DND-41 (cell line): Measurements from ENCODE around the gene RIN1.

Source experiments
- ATAC-seq: fragments of 200-7000 bp; cut with Tn5 transposase; 3 replicates; pipeline ENCODE4 v1.9.1; 2021; ENCODE audit warnings: low read depth; ENCODE audit not compliant: insufficient read depth
- DNase-seq: peaks from one replicate; pipeline ENCODE4 v3.0.0-alpha.2; 2020
- H2AFZ ChIP-seq: 2 replicates; pipeline ENCODE4 v1.6.0; 2012; ENCODE audit warnings: low read depth, low read length
- H3K27ac ChIP-seq: 2 replicates; pipeline ENCODE4 v1.5.1; 2012; ENCODE audit warnings: low read length, inconsistent platforms
- H3K27me3 ChIP-seq: fragments of 200-600 bp; sonication (generic); 2 replicates; pipeline ENCODE4 v1.6.0; 2012; ENCODE audit warnings: low read length, mild to moderate bottlenecking, inconsistent platforms; ENCODE audit not compliant: insufficient read depth, poor library complexity
- H3K36me3 ChIP-seq: 2 replicates; pipeline ENCODE4 v1.5.1; 2012; ENCODE audit warnings: low read length, inconsistent platforms; ENCODE audit not compliant: insufficient read depth
- H3K4me1 ChIP-seq: 2 replicates; pipeline ENCODE4 v1.5.1; 2012; ENCODE audit warnings: mild to moderate bottlenecking, low read length; ENCODE audit not compliant: insufficient read depth
- H3K4me2 ChIP-seq: 2 replicates; pipeline ENCODE4 v1.6.0; 2012; ENCODE audit warnings: mild to moderate bottlenecking, moderate library complexity, low read length, inconsistent platforms; ENCODE audit not compliant: insufficient read depth
- H3K4me3 ChIP-seq, 2 experiments: fragments of 200-600 bp in 1 of 2; shearing (Covaris generic) in 1 of 2; 2 replicates each; pipeline ENCODE4 v1.5.1; 2012 to 2016; ENCODE audit warnings: inconsistent platforms in 2 of 2, low read length in 2 of 2, mild to moderate bottlenecking in 2 of 2, low read depth in 1 of 2, moderate library complexity in 1 of 2
- H3K79me2 ChIP-seq: 2 replicates; pipeline ENCODE4 v1.6.0; 2012; ENCODE audit warnings: low read length, inconsistent platforms; ENCODE audit not compliant: insufficient read depth
- H3K9ac ChIP-seq: 2 replicates; pipeline ENCODE4 v1.6.0; 2012; ENCODE audit warnings: low read depth, mild to moderate bottlenecking, inconsistent platforms, low read length, moderate library complexity
- H3K9me3 ChIP-seq: 2 replicates; pipeline ENCODE4 v1.5.1; 2012; ENCODE audit warnings: low read length, moderate library complexity, mild to moderate bottlenecking, inconsistent platforms; ENCODE audit not compliant: insufficient read depth, severe bottlenecking
- H4K20me1 ChIP-seq: 2 replicates; pipeline ENCODE4 v1.6.0; 2012; ENCODE audit warnings: low read length; ENCODE audit not compliant: insufficient read depth
- CTCF ChIP-seq: IDR thresholded peaks from 2 replicates; pipeline ENCODE4 v1.5.1; 2012; ENCODE audit warnings: borderline replicate concordance, low read length, moderate library complexity, mild to moderate bottlenecking; ENCODE audit not compliant: poor library complexity, severe bottlenecking; ENCODE audit errors: extremely low read depth
- EZH2 ChIP-seq: IDR thresholded peaks from 3 replicates; pipeline ENCODE4 v1.6.1; 2012; ENCODE audit warnings: borderline replicate concordance, low read depth, mild to moderate bottlenecking, moderate library complexity, low read length, inconsistent platforms; ENCODE audit not compliant: severe bottlenecking

Gene RIN1

GRCh38 chr11:66329165-66329673 is 7.0 kb downstream of the RIN1 start:
- no peak for DNase-seq
- Histone ChIP-seq H3K79me2 (no peaks in the 10 kb centered on the region), H4K20me1 (peaks cover 2% of the 10 kb centered on the region; the same call in 1 of the 2 replicates), H2AFZ (no peak overlapping the region), H3K36me3 (no peaks in the 10 kb centered on the region), H3K4me1 (peaks cover 37% of the 10 kb centered on the region), H3K9ac (no peak overlapping the region), H3K27me3 (no peaks in the 10 kb centered on the region), H3K4me2 (no peak overlapping the region), H3K9me3 (no peaks in the 10 kb centered on the region), H3K27ac (no peak overlapping the region), H3K4me3 (no peak overlapping the region)
- ATAC-seq: no peak
- TF ChIP-seq EZH2 (no peak), CTCF (no peak)

GRCh38 chr11:66328302-66329144 is 7.7 kb downstream of the RIN1 start:
- peak; percentile 98 for TF ChIP-seq CTCF
- TF ChIP-seq EZH2: no peak
- peaks cover 2% of the 10 kb centered on the region; the same call in 1 of the 2 replicates for H4K20me1 ChIP-seq
- peaks cover 37% of the 10 kb centered on the region for H3K4me1 ChIP-seq
- ATAC-seq (peak; percentile 80), DNase-seq (peak; percentile 86)
- no peaks in the 10 kb centered on the region for H3K36me3 ChIP-seq
- H3K79me2 ChIP-seq: no peaks in the 10 kb centered on the region
- H3K27me3 ChIP-seq: no peaks in the 10 kb centered on the region
- H2AFZ ChIP-seq: peak overlapping the region; percentile 47
- H3K9me3 ChIP-seq: no peaks in the 10 kb centered on the region
- no peak overlapping the region for H3K9ac ChIP-seq
- H3K4me3 ChIP-seq: no peak overlapping the region
- H3K4me2 ChIP-seq: peak overlapping the region; percentile 19; the same call in 1 of the 2 replicates
- H3K27ac ChIP-seq: peak overlapping the region; percentile 6; the same call in 1 of the 2 replicates

- no peaks in the 10 kb centered on the region for H3K27me3 ChIP-seq
- no peaks in the 10 kb centered on the region for H3K36me3 ChIP-seq
- H3K4me3 ChIP-seq: no peak overlapping the region
- no peak overlapping the region for H3K4me2 ChIP-seq
- 0 out of 2 replicates have a peak overlapping the region, but pooled peaks have one; percentile 47 for H2AFZ ChIP-seq
- H3K9me3 ChIP-seq: no peaks in the 10 kb centered on the region
- H3K4me1 ChIP-seq: peaks cover 37% of the 10 kb centered on the region
- DNase-seq: no peak
- peaks cover 2% of the 10 kb centered on the region; the same call in 1 of the 2 replicates for H4K20me1 ChIP-seq
- no peak overlapping the region for H3K9ac ChIP-seq
- H3K79me2 ChIP-seq: no peaks in the 10 kb centered on the region
- peak overlapping the region; percentile 6; the same call in 1 of the 2 replicates for H3K27ac ChIP-seq
- no peak for TF ChIP-seq EZH2
- no peak for TF ChIP-seq CTCF
- no peak; the same call in 1 of the 3 replicates for ATAC-seq
These were observed 8.3 kb downstream of the RIN1 start for GRCh38 chr11:66328031-66328301.
